Testis (tissue), 3 donors: ENCODE measurements around the gene HOXD10. TPM values are rescaled to one million over a fixed set of nuclear protein-coding genes. Genes with fewer than 3 reads are reported as not detected.
A peak's percentile ranks its signal among the peaks of the same experiment; 100 is the strongest.

ENCODE experiments used
- DNase-seq: peaks from one replicate; pipeline ENCODE4 v3.0.0-alpha.2; 2019
- H3K27ac ChIP-seq, 2 donors: fragments of 200-600 bp; sonication (generic); one replicate each; pipeline ENCODE4 v1.5.1; 2019
- H3K27me3 ChIP-seq: fragments of 200-600 bp; sonication (generic); one replicate; pipeline ENCODE4 v1.5.1; 2019
- H3K36me3 ChIP-seq: fragments of 200-600 bp; sonication (generic); one replicate; pipeline ENCODE4 v1.5.1; 2017; ENCODE audit warnings: low read depth; ENCODE audit errors: missing control alignments
- H3K4me1 ChIP-seq: fragments of 200-600 bp; sonication (generic); one replicate; pipeline ENCODE4 v1.5.1; 2019
- H3K4me3 ChIP-seq, 2 donors: fragments of 200-600 bp; sonication (generic); one replicate each; pipeline ENCODE4 v1.5.1; 2017 to 2019
- H3K9me3 ChIP-seq: fragments of 200-600 bp; sonication (generic); one replicate; pipeline ENCODE4 v1.5.1; 2017
- CTCF ChIP-seq, 3 experiments: fragments of 450-650 bp in 2 of 3; fragments of 200-600 bp in 1 of 3; sonication (generic) in 1 of 3; IDR thresholded peaks; one replicate each; pipeline ENCODE4 v1.5.1; 2016 to 2019; ENCODE audit warnings: antibody characterized with exemption in 3 of 3, mild to moderate bottlenecking in 2 of 3, moderate library complexity in 1 of 3
- POLR2A ChIP-seq: fragments of 450-650 bp; IDR thresholded peaks from one replicate; pipeline ENCODE4 v1.6.1; 2017; ENCODE audit warnings: antibody characterized with exemption, mild to moderate bottlenecking, moderate library complexity
- WGBS, 2 donors: methylation state at CpG; one replicate each; pipeline ENCODE4 v1.1.5; 2018; 5-methylcytosine and 5-hydroxymethylcytosine counted together
- intact Hi-C: fragments of 100-400 bp; cut with DNase I; formaldehyde crosslinking; loops from one replicate; pipeline ENCODE4 v1.15.1; 2023; ENCODE audit warnings: low total_unique reads
- polyA plus RNA-seq: library from polyadenylated mRNA; stranded (reverse); fragments of 350-450 nt; fragmentation: Illumina TruSeq; extraction: RNeasy Lipid Tissue Mini Kit (QIAGEN cat#74804); gene quantifications from one replicate; pipeline ENCODE4 v1.2.3, GENCODE V29; 2014; ENCODE audit warnings: low read depth, low replicate concordance; ENCODE audit not compliant: insufficient read depth
- total RNA-seq, 2 donors: library from RNA; depleted of rRNA; stranded (reverse); fragments of >200 nt; gene quantifications; one replicate each; pipeline ENCODE4 v1.2.3, GENCODE V29; 2016

HOXD10 gene
- total and polyA plus RNA-seq, 3 donors from 2014 or later, result 0.92 to 3.3 (median 2.7) TPM

DNA sequence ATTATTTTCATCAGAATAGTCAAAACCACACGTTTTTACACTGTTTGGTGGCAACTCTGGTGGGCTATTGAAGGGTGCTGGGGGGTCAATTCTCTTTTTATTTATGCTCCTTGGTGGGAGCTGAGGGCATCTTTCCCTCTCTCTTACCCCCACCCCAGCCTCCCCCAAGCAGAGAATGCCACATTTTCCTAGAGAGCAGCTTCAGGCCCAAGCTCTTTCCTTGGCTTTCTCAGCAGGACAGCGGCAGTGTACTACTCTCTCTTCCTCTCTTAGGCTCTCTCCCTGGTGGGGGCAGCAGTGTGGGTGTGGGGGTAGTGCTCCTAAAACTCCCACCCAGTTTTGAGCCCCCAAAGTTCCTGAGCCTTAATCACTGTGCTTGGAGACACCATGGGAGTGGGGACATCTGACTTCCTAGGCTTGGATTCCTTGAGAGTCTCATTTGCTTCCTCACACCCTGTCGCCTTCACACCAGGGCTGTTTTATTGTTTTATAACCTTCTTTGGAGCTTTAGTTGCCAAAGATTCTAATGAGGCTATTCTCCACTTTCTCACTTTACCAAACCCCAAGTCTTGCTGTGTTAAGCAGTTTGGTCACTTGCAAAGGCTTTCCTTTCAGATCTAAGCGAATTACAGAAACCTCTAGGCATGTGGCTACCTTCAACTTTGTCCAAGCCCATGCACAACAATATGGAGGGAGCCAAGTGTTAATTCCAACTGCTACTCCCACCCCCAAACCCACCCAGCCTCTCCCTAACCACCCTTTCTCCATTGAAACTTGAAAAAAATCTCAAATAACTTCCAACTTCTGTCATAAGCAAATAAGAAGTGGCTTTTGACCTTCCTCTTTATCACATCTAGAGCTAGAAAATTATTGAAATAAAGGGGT, 28.7 kb downstream of the HOXD10 start:
- no peaks in the 10 kb centered on the region for H3K9me3 ChIP-seq
- H3K27ac ChIP-seq, result no peak overlapping the region
- H3K4me3 ChIP-seq, result no peak overlapping the region
- DNase-seq, result no peak
- TF ChIP-seq CTCF (IDR thresholded peaks at IDR 0.05), result no peak
- no peak for TF ChIP-seq POLR2A
- H3K36me3 ChIP-seq, result no peaks in the 10 kb centered on the region
- H3K4me1 ChIP-seq, result peaks cover 20% of the 10 kb centered on the region
- intact Hi-C loops, result loop anchor here (10.0 kb wide), 1 partner anchor 309 kb away; no protein-coding TSS in a partner anchor
- no peaks in the 10 kb centered on the region for H3K27me3 ChIP-seq
- WGBS, 2 donors, result 76 to 84% methylated on average over 4 of the region's 4 CpGs

DNA sequence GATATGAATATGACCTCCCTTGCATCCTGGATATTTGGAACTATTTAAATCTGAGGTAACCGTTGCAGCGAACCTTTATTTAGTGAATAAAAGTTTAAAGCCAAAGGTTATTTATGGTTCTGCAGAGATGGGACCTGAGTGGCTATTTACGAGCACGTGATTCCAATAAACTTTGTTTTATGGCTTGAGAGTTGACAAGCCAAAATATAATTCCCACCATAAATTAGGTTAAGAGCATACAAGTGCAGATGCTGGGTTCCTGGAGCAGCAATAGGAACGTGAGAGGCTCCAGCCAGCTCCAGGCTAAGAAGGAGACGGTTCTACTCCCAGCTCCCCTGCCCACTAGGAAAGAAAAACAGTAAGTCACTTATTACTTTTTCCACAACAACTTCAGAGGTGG, 29.5 kb downstream of the HOXD10 start:
- Histone ChIP-seq H3K4me3 (no peak overlapping the region), H3K4me1 (peaks cover 21% of the 10 kb centered on the region), H3K27me3 (no peaks in the 10 kb centered on the region), H3K36me3 (no peaks in the 10 kb centered on the region), H3K9me3 (no peaks in the 10 kb centered on the region), H3K27ac (no peak overlapping the region)
- no peak for DNase-seq
- WGBS, 2 donors, result 62 to 63% methylated on average over 6 of the region's 6 CpGs
- TF ChIP-seq POLR2A (no peak), CTCF (IDR thresholded peaks at IDR 0.05) (no peak)
- intact Hi-C loops, result loop anchor here (10.0 kb wide), 1 partner anchor 309 kb away; no protein-coding TSS in a partner anchor

- H3K9me3 ChIP-seq, result no peaks in the 10 kb centered on the region
- no peak for TF ChIP-seq CTCF (IDR thresholded peaks at IDR 0.05)
- no peak for TF ChIP-seq POLR2A
- no peak overlapping the region for H3K4me3 ChIP-seq
- intact Hi-C loops, result loop anchor here (10.0 kb wide), 1 partner anchor 308 kb away; no protein-coding TSS in a partner anchor
- H3K27ac ChIP-seq, result no peak overlapping the region
- no peak for DNase-seq
- peaks cover 21% of the 10 kb centered on the region for H3K4me1 ChIP-seq
- no peaks in the 10 kb centered on the region for H3K27me3 ChIP-seq
- H3K36me3 ChIP-seq, result no peaks in the 10 kb centered on the region
Measured at GRCh38 chr2:176146645-176147044, 30.1 kb downstream of the HOXD10 start.

DNA sequence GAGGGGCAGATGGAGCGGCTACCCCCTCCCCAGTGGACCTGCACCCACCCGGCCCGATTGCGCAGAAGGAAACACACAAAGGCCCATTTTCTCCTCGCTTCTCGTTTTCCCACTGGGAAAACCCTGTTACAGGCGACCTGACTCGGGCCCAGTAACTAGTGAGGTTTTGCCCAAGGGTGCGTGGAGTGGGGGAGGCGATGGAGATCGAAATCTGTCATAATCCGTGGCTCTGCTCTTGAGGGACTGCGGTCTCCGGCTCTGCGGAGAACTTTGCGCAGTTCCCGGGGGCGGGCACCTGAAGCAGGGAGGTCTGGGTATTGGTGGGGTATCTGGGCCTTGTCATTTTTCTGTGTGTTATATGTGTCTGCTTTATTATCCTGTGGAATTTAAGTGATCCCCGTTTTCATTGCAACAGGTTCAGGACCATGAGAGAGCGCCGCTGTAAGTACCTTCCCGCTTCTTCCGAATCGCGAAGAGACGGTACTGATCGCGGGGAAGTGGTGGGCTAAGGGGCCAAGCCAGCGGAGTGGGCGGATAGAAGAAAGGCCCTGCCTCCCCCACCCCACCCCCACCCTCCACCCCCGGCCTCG, 30.7 kb downstream of the HOXD10 start:
- DNase-seq, result no peak
- H3K4me3 ChIP-seq, result peak overlapping the region in 1 of 2 donors; percentile 13
- H3K27ac ChIP-seq, result no peak overlapping the region
- intact Hi-C loops, result loop anchor here (10.0 kb wide), 1 partner anchor 307 kb away; no protein-coding TSS in a partner anchor
- no peaks in the 10 kb centered on the region for H3K36me3 ChIP-seq
- H3K4me1 ChIP-seq, result peaks cover 21% of the 10 kb centered on the region
- WGBS, 2 donors, result 61 to 62% methylated on average over 30 to 32 of the region's 32 CpGs
- TF ChIP-seq CTCF (IDR thresholded peaks at IDR 0.05) (no peak), POLR2A (no peak)
- no peaks in the 10 kb centered on the region for H3K27me3 ChIP-seq
- H3K9me3 ChIP-seq, result no peaks in the 10 kb centered on the region
